ENCODE results near the gene PARP15. TPM values are rescaled to one million over a fixed set of nuclear protein-coding genes. Genes with fewer than 3 reads are reported as not detected.
A peak's percentile ranks its signal among the peaks of the same experiment; 100 is the strongest.
"Not testable (repeated sequence)": the region's sequence is repeated elsewhere in the genome, so short reads cannot be mapped to it uniquely, and the experiment has no call there.

Gene PARP15
- total RNA-seq, 1 donor from 2014 or later, result 0.09 TPM

GRCh38 chr3:122563717-122564025, 13.8 kb upstream of the PARP15 start:
- Histone ChIP-seq H3K4me2 (ENCODE audit: low read length) (peak overlapping the region; percentile 94), H3K4me3 (ENCODE audit: insufficient read depth, low read depth, low read length) (peak overlapping the region; percentile 79), H3K27me3 (ENCODE audit: insufficient read depth, low read length) (no peaks in the 10 kb centered on the region), H3K36me3 (ENCODE audit: insufficient read depth, low read length) (peaks cover 8% of the 10 kb centered on the region), H4K20me1 (ENCODE audit: insufficient read depth, low read length) (no peaks in the 10 kb centered on the region), H3K79me2 (ENCODE audit: insufficient read depth, low read length) (peaks cover 6% of the 10 kb centered on the region), H3K9me3 (ENCODE audit: insufficient read depth, low read depth, low read length) (no peaks in the 10 kb centered on the region), H3K9ac (ENCODE audit: low read length) (peak overlapping the region; percentile 89), H3K27ac (ENCODE audit: low read depth, low read length) (peak overlapping the region; percentile 73), H3K4me1 (ENCODE audit: insufficient read depth, low read length) (peaks cover 5% of the 10 kb centered on the region), H2AFZ (ENCODE audit: low read depth, low read length) (peak overlapping the region; percentile 93)
- no peak for DNase-seq (ENCODE audit: low read depth)
- peak overlapping the region; percentile 98 for H3K27ac Mint-ChIP-seq (ENCODE audit: unreplicated experiment)
- no peak for FAIRE-seq
- peaks cover 30% of the 10 kb centered on the region for H3K36me3 Mint-ChIP-seq (ENCODE audit: low read depth, unreplicated experiment)
- peak overlapping the region; percentile 95 for H3K4me3 Mint-ChIP-seq (ENCODE audit: unreplicated experiment)
- no peaks in the 10 kb centered on the region for H3K27me3 Mint-ChIP-seq (ENCODE audit: low read depth, unreplicated experiment)
- no peak for TF ChIP-seq CTCF (IDR thresholded peaks at IDR 0.05; ENCODE audit: insufficient read depth, low read depth, low read length)
- no peak for TF ChIP-seq EZH2 (IDR thresholded peaks at IDR 0.05; ENCODE audit: insufficient read depth, low read length)
- H3K4me1 Mint-ChIP-seq (ENCODE audit: low read depth, unreplicated experiment), result peaks cover 39% of the 10 kb centered on the region
- H3K9me3 Mint-ChIP-seq (ENCODE audit: unreplicated experiment), result no peaks in the 10 kb centered on the region

DNA sequence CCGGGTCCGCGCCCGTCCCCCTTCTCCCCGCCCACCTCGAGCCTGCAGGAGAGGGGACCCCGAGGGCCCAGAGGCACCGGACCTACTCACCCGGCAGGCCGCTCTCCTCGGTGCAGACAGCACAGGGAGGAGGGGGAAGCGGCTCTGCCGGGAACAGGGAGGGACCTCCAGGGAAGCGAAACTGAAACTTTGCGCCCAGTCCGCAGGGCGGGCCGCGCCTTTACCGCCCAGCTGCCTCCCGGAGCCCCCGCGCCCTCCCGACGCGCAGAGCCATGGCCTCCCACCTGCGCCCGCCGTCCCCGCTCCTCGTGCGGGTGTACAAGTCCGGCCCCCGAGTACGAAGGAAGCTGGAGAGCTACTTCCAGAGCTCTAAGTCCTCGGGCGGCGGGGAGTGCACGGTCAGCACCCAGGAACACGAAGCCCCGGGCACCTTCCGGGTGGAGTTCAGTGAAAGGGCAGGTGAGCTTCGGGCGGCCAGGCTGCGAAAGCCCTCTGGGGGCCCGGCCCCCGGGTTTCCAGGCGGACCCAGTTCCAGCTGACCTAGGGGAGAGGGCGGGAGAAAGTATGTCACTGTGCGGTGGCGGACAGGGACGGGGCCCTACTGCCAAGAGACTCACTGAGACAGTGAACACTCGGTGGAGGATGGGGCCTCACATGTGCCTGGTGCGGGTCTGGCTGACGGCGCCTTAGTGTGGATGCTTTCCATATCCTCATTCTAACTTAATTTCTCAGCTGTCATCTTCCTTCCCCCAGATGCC, 13.1 kb upstream of the PARP15 start, which contains the start of the genes DTX3L and PARP9:
Gene DTX3L (plus strand): TSS at position 184 of the 758 bp plus-strand sequence. CDS start 89 bp downstream, at position 273.
Gene PARP9 (minus strand): TSS at position 146 of the 758 bp plus-strand sequence. CDS start 4,680 bp downstream, outside the sequence.
- H3K36me3 Mint-ChIP-seq (ENCODE audit: low read depth, unreplicated experiment), result peaks cover 34% of the 10 kb centered on the region
- H3K4me3 Mint-ChIP-seq (ENCODE audit: unreplicated experiment), result peak within 1 kb of the TSS; percentile 95
- H3K9ac ChIP-seq (ENCODE audit: low read length), result peak within 1 kb of the TSS; percentile 89
- H3K27ac ChIP-seq (ENCODE audit: low read depth, low read length), result peak within 1 kb of the TSS; percentile 73
- FAIRE-seq (no peak), DNase-seq (ENCODE audit: low read depth) (peak; percentile 70)
- no peaks in the 10 kb centered on the region for H3K27me3 Mint-ChIP-seq (ENCODE audit: low read depth, unreplicated experiment)
- H3K4me2 ChIP-seq (ENCODE audit: low read length), result peak within 1 kb of the TSS; percentile 94
- H3K79me2 ChIP-seq (ENCODE audit: insufficient read depth, low read length), result peaks cover 6% of the 10 kb centered on the region
- peaks cover 46% of the 10 kb centered on the region for H3K4me1 Mint-ChIP-seq (ENCODE audit: low read depth, unreplicated experiment)
- H3K9me3 Mint-ChIP-seq (ENCODE audit: unreplicated experiment), result no peaks in the 10 kb centered on the region
- H3K27ac Mint-ChIP-seq (ENCODE audit: unreplicated experiment), result peak within 1 kb of the TSS; percentile 98
- no peak for TF ChIP-seq EZH2 (IDR thresholded peaks at IDR 0.05; ENCODE audit: insufficient read depth, low read length)
- H3K36me3 ChIP-seq (ENCODE audit: insufficient read depth, low read length), result peaks cover 8% of the 10 kb centered on the region
- H2AFZ ChIP-seq (ENCODE audit: low read depth, low read length), result peak within 1 kb of the TSS; percentile 93
- H3K4me3 ChIP-seq (ENCODE audit: insufficient read depth, low read depth, low read length), result peak within 1 kb of the TSS; percentile 79
- no peaks in the 10 kb centered on the region for H3K27me3 ChIP-seq (ENCODE audit: insufficient read depth, low read length)
- H3K4me1 ChIP-seq (ENCODE audit: insufficient read depth, low read length), result peaks cover 5% of the 10 kb centered on the region
- H4K20me1 ChIP-seq (ENCODE audit: insufficient read depth, low read length), result no peaks in the 10 kb centered on the region
- no peaks in the 10 kb centered on the region for H3K9me3 ChIP-seq (ENCODE audit: insufficient read depth, low read depth, low read length)

GRCh38 chr3:122568131-122568530, 9.3 kb upstream of the PARP15 start:
- not testable (repeated sequence) for H3K9me3 Mint-ChIP-seq (ENCODE audit: unreplicated experiment); H3K9ac ChIP-seq (ENCODE audit: low read length); H4K20me1 ChIP-seq (ENCODE audit: insufficient read depth, low read length); H3K27ac ChIP-seq (ENCODE audit: low read depth, low read length); FAIRE-seq; H3K4me3 ChIP-seq (ENCODE audit: insufficient read depth, low read depth, low read length); H3K27me3 Mint-ChIP-seq (ENCODE audit: low read depth, unreplicated experiment); H3K9me3 ChIP-seq (ENCODE audit: insufficient read depth, low read depth, low read length); H3K79me2 ChIP-seq (ENCODE audit: insufficient read depth, low read length); H3K27me3 ChIP-seq (ENCODE audit: insufficient read depth, low read length); H3K4me2 ChIP-seq (ENCODE audit: low read length); H3K4me1 ChIP-seq (ENCODE audit: insufficient read depth, low read length); H3K27ac Mint-ChIP-seq (ENCODE audit: unreplicated experiment); H2AFZ ChIP-seq (ENCODE audit: low read depth, low read length); H3K4me3 Mint-ChIP-seq (ENCODE audit: unreplicated experiment); DNase-seq (ENCODE audit: low read depth)
- peaks cover 18% of the 10 kb centered on the region for H3K36me3 ChIP-seq (ENCODE audit: insufficient read depth, low read length)
- Mint-ChIP-seq H3K36me3 (ENCODE audit: low read depth, unreplicated experiment) (peaks cover 49% of the 10 kb centered on the region), H3K4me1 (ENCODE audit: low read depth, unreplicated experiment) (peaks cover 45% of the 10 kb centered on the region)

Data from astrocyte (in vitro differentiated cells and primary cell).